Nephron progenitor cell (in vitro differentiated cells): ENCODE measurements around the gene TRIML2.

Experiments used
- DNase-seq: peaks from one replicate; pipeline ENCODE4 v3.0.0; 2021
- H3K27ac Mint-ChIP-seq: 2 replicates; pipeline ENCODE4 v1.8.0; 2021; ENCODE audit warnings: mild to moderate bottlenecking, moderate library complexity, mixed read lengths
- H3K27me3 Mint-ChIP-seq: 2 replicates; pipeline ENCODE4 v1.8.0; 2021; ENCODE audit warnings: mild to moderate bottlenecking, low read depth, mixed read lengths; ENCODE audit not compliant: poor library complexity
- H3K36me3 Mint-ChIP-seq: 2 replicates; pipeline ENCODE4 v1.8.0; 2021; ENCODE audit warnings: low read depth, mixed read lengths
- H3K4me1 Mint-ChIP-seq: 2 replicates; pipeline ENCODE4 v1.8.0; 2021; ENCODE audit warnings: mixed read lengths
- H3K4me3 Mint-ChIP-seq: 2 replicates; pipeline ENCODE4 v1.8.0; 2021; ENCODE audit warnings: mild to moderate bottlenecking, moderate library complexity, mixed read lengths
- H3K9me3 Mint-ChIP-seq: 2 replicates; pipeline ENCODE4 v1.8.0; 2021; ENCODE audit warnings: mild to moderate bottlenecking, moderate library complexity, mixed read lengths
- CTCF ChIP-seq: fragments of 200-600 bp; sonication (generic); IDR thresholded peaks from 2 replicates; pipeline ENCODE4 v1.5.0; 2021; ENCODE audit warnings: antibody characterized with exemption

Gene TRIML2

GRCh38 chr4:188092824-188093223, 16.6 kb downstream of the TRIML2 start:
- DNase-seq: no peak
- TF ChIP-seq CTCF: no peak
- H3K4me3 Mint-ChIP-seq: no peak overlapping the region
- H3K27ac Mint-ChIP-seq: no peak overlapping the region
- H3K9me3 Mint-ChIP-seq: peaks cover 6% of the 10 kb centered on the region
- peaks cover 4% of the 10 kb centered on the region for H3K27me3 Mint-ChIP-seq
- H3K4me1 Mint-ChIP-seq: no peaks in the 10 kb centered on the region
- no peaks in the 10 kb centered on the region for H3K36me3 Mint-ChIP-seq

GRCh38 chr4:188086858-188087257, 22.5 kb downstream of the TRIML2 start:
- no peak for DNase-seq
- Mint-ChIP-seq H3K4me1 (no peaks in the 10 kb centered on the region), H3K27ac (no peak overlapping the region), H3K27me3 (peaks cover 4% of the 10 kb centered on the region), H3K36me3 (no peaks in the 10 kb centered on the region), H3K9me3 (peaks cover 6% of the 10 kb centered on the region), H3K4me3 (no peak overlapping the region)
- TF ChIP-seq CTCF: no peak

- TF ChIP-seq CTCF: no peak
- Mint-ChIP-seq H3K4me3 (no peak overlapping the region), H3K27ac (no peak overlapping the region), H3K9me3 (no peaks in the 10 kb centered on the region), H3K27me3 (no peaks in the 10 kb centered on the region), H3K4me1 (no peaks in the 10 kb centered on the region), H3K36me3 (no peaks in the 10 kb centered on the region)
- DNase-seq: no peak
Observed at GRCh38 chr4:188082796-188083195, 26.6 kb downstream of the TRIML2 start.

GRCh38 chr4:188078116-188078515, 31.3 kb downstream of the TRIML2 start:
- no peak for TF ChIP-seq CTCF

GRCh38 chr4:188076169-188076568, 33.2 kb downstream of the TRIML2 start:
- no peaks in the 10 kb centered on the region for H3K9me3 Mint-ChIP-seq
- no peak overlapping the region for H3K4me3 Mint-ChIP-seq
- DNase-seq: no peak
- no peak overlapping the region for H3K27ac Mint-ChIP-seq
- no peaks in the 10 kb centered on the region for H3K4me1 Mint-ChIP-seq
- H3K27me3 Mint-ChIP-seq: no peaks in the 10 kb centered on the region
- TF ChIP-seq CTCF: no peak
- H3K36me3 Mint-ChIP-seq: no peaks in the 10 kb centered on the region

More at GRCh38 chr4:188078116-188078515, 31.3 kb downstream of the TRIML2 start:
- Mint-ChIP-seq H3K4me1 (no peaks in the 10 kb centered on the region), H3K27me3 (no peaks in the 10 kb centered on the region), H3K36me3 (no peaks in the 10 kb centered on the region), H3K9me3 (no peaks in the 10 kb centered on the region), H3K27ac (no peak overlapping the region), H3K4me3 (no peak overlapping the region)
- no peak for DNase-seq

GRCh38 chr4:188061083-188061482, 48.3 kb downstream of the TRIML2 start:
- Mint-ChIP-seq H3K36me3 (no peaks in the 10 kb centered on the region), H3K27ac (no peak overlapping the region), H3K4me1 (no peaks in the 10 kb centered on the region), H3K9me3 (no peaks in the 10 kb centered on the region), H3K4me3 (no peak overlapping the region), H3K27me3 (peaks cover 3% of the 10 kb centered on the region)
- DNase-seq: no peak
- TF ChIP-seq CTCF: no peak
